Keratinocyte (primary cell): ENCODE results near the gene ZPBP.

ENCODE experiments used
- EZH2 ChIP-seq: IDR thresholded peaks from one replicate; pipeline ENCODE4 v1.6.1; 2012; ENCODE audit warnings: inconsistent platforms, mild to moderate bottlenecking, low read length, moderate library complexity
- TF ChIP-seq, protein P1 (sequence below), 3 experiments: IDR thresholded peaks in 1 of 3; conservative IDR thresholded peaks in 1 of 3; optimal IDR thresholded peaks in 1 of 3; 2 replicates in 2 of 3; 3 replicates in 1 of 3; pipeline versions ENCODE3 to v1.5.1; 2011; ENCODE audit warnings: low read length in 3 of 3, mild to moderate bottlenecking in 3 of 3, moderate library complexity in 2 of 3, control low read depth in 1 of 3, inconsistent platforms in 1 of 3; ENCODE audit not compliant: insufficient read depth in 2 of 3; ENCODE audit errors: extremely low read depth in 1 of 3

- no peak for TF ChIP-seq EZH2
- TF ChIP-seq, protein P1, sequence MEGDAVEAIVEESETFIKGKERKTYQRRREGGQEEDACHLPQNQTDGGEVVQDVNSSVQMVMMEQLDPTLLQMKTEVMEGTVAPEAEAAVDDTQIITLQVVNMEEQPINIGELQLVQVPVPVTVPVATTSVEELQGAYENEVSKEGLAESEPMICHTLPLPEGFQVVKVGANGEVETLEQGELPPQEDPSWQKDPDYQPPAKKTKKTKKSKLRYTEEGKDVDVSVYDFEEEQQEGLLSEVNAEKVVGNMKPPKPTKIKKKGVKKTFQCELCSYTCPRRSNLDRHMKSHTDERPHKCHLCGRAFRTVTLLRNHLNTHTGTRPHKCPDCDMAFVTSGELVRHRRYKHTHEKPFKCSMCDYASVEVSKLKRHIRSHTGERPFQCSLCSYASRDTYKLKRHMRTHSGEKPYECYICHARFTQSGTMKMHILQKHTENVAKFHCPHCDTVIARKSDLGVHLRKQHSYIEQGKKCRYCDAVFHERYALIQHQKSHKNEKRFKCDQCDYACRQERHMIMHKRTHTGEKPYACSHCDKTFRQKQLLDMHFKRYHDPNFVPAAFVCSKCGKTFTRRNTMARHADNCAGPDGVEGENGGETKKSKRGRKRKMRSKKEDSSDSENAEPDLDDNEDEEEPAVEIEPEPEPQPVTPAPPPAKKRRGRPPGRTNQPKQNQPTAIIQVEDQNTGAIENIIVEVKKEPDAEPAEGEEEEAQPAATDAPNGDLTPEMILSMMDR (optimal IDR thresholded peaks at IDR 0.05 in 1 of 3, IDR thresholded peaks at IDR 0.05 in 1 of 3, conservative IDR thresholded peaks at IDR 0.05 in 1 of 3; ENCODE audit: extremely low read depth in 1 of 3, insufficient read depth in 2 of 3, low read length in 3 of 3), result no peak
Measured at GRCh38 chr7:49893131-49893530, 199.9 kb downstream of the ZPBP start.
